22Rv1 (cell line): Measurements from ENCODE around the gene SORCS2.

Experiments
- CTCF ChIP-seq: fragments of 450-650 bp; IDR thresholded peaks from 2 replicates; pipeline ENCODE4 v1.5.1; 2017; ENCODE audit warnings: mild to moderate bottlenecking
- ZFX ChIP-seq: fragments of 450-650 bp; IDR thresholded peaks from 2 replicates; pipeline ENCODE4 v1.6.1; 2017; ENCODE audit warnings: antibody characterized with exemption, borderline replicate concordance

DNA sequence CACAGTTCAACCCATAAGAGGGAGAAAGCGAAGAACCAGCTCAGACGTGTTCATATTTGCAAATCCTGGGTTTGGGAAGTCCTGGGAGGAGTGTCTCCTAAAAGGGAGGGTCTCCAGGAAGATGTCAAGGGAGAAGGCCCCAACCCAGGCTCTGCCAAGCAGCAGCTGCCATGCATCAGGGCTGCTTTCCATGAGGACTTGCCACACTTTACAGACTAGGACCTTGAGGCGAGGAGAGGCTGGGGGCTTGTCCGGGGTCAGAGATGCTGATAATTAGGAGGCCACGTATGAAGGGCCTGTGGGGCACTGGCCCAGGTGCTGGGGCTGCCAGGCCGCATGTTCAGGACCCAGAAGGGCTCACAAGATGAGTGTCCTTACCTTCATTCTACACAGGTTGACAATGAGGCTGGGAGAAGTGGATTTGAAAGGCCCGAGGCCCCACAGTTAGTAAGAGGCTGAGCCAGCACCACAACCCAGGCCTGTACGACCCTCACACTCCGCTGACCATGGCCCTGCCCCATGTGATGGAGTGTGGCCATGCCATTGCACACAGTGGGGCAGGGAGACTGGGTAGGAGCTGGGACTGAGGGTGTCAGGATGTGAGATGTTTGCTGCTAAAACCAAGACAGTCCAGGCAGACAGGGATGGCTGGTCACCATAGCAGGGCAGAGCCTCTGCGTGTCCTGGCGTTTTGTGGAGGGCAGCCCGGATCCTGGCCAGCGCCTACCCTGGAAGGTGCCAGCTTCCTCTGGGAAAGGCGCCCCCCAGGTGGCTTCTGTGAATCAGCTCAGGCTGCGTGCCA is 147.6 kb downstream of the SORCS2 start:
- TF ChIP-seq CTCF, result no peak
- no peak for TF ChIP-seq ZFX
